ENCODE measurements around the gene GLRA1.
A peak's percentile ranks its signal among the peaks of the same experiment; 100 is the strongest.

GLRA1 gene

DNA sequence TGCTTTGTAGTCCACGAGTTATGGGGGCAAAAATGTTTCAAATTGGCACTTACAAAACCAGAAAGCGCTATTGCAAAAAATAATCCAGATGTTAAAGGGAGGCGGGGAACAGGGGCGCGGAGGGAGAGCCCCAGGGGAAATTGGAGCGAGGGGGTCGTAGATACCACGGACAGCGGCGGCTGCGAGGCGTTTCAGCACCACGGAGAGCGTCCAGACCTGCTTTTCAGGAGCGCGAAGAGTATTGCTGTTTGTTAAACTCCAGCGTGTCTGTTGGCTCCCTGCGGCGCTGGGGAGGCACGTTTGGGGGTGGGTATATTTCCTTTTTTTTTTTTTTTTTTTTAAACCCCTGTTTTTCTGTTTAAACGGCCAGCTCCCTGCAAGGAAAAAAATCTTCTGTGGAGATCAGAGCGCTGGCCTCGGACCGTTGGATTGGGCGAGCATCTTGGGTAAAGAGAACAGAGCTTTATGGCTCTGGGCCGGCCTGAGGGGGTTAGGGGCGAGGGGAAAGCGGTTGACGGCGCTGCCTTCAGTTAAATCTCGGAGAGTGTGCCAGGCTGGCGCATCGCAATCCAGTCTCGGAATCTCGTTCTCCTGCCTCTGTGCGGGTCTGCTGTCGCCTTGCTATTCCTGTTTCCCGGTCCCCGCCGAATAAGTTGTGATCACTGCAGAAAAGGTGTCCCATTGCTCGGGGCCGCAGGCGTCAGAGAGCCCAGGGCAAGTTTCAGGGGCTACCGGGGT, at the start of gene GLRA1:
GLRA1 (minus strand) TSS at position 288 of the 738 bp plus-strand sequence. CDS start 302 bp downstream, outside the sequence.
- peak; percentile 44 for DNase-seq

- DNase-seq = no peak
These were observed 46.2 kb upstream of the GLRA1 start for GRCh38 chr5:151970885-151971284.

- DNase-seq = no peak
These were observed 43.2 kb upstream of the GLRA1 start for GRCh38 chr5:151967865-151968264.

DNA sequence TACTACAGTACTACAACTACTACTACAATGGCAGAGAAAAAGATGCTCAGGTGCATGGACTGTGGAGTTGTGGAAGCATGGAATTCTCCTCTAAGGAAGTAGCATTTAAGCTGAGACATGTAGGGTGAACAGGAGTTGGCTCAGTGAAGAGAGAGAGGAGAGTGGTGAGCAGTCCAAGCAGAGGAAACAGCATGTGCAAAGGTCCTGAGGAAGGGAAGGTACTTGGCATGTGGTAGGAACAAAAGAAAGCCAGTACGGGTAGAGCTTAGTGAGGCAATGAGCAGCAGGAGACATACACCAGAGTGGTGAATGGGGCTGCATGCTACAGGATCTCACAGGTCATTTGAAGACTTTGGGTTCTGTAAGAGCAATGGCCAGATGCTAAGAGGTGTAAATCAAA, 41.4 kb upstream of the GLRA1 start:
- DNase-seq = no peak

DNA sequence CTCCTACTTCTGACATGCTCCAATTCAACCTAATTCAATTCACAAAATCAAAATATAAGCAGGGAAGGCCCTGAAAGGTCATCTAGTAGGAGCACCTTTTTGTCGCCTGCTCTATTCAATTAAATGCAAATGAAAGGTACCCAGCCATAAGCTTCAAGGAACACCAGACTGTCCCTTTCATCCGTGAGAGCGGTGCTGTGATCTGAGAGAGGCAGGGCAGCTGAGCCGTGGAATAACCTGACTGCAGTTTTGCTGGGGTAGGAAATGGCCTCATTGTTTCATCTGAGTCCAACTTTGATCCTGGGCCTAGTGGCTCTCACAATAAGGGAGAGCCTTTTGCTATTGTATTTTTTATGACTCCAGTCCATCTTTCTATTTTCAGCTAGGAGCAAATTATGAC, 39.8 kb upstream of the GLRA1 start:
- no peak for DNase-seq

- no peak for DNase-seq
These were observed 36.9 kb upstream of the GLRA1 start for GRCh38 chr5:151961557-151961956.

- no peak for DNase-seq
These were observed 33.5 kb upstream of the GLRA1 start for GRCh38 chr5:151958111-151958510.

DNA sequence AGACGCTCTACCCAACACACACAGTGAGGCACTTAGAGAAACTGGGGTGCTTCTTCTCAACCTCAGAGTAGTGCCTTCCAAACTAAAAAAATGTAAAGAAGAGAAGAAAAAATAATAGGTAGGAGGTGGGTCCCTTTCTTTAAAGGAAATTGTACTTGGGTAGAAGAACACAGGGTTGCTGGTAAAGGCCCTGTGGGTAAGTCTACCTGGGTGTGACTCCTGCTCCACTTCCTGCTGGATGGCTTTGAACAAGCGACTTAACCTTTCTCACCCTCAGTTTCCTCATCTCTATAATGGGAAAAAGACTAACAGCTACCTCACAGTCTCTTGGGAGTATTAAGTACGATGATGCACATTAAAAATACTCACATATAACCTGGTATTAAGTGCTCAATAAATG, 32.1 kb upstream of the GLRA1 start:
- DNase-seq = no peak

GRCh38 chr5:151954255-151954654, 29.6 kb upstream of the GLRA1 start:
- DNase-seq = no peak

DNA sequence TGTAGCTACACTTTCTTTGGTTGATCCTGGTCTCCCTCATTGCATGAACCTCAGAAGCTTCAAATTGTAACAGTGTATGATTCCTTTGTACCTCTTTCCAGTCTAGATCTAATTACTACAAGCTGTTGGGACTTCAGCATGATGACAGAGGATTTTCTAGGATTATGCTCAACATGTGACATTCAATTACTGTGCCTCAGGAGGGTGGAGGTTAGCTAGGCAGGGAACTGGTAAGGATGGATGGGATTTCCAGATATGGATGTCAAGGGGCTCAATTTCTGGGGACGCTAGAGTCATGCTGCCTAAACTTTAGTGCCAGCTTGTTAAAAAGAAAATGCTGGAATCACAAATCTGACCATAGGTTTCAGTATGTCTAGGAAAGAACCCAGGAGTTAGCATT, 29.2 kb upstream of the GLRA1 start:
- DNase-seq = no peak

- no peak for DNase-seq
These were observed 27.6 kb upstream of the GLRA1 start for GRCh38 chr5:151952238-151952637.

DNA sequence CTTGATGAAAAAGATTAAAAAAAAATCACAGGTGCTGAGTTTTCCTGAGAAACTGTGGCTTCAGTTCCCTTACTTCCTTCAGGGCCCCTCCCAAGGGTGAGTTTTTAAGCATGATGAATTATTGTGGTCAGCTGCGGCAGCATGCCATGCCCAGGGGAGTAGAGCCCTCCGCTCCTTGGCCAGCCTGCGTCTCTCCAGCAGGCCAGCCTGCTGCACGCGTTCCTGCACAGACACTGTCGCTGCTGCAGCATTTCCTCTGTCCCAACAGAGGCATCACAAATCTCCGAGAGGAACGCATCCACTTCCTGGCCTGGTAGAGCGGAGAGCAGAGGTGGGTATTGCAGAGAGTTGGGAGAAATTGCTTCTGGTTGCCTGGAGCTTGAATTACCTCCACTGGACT, 26.1 kb upstream of the GLRA1 start:
- no peak for DNase-seq

DNA sequence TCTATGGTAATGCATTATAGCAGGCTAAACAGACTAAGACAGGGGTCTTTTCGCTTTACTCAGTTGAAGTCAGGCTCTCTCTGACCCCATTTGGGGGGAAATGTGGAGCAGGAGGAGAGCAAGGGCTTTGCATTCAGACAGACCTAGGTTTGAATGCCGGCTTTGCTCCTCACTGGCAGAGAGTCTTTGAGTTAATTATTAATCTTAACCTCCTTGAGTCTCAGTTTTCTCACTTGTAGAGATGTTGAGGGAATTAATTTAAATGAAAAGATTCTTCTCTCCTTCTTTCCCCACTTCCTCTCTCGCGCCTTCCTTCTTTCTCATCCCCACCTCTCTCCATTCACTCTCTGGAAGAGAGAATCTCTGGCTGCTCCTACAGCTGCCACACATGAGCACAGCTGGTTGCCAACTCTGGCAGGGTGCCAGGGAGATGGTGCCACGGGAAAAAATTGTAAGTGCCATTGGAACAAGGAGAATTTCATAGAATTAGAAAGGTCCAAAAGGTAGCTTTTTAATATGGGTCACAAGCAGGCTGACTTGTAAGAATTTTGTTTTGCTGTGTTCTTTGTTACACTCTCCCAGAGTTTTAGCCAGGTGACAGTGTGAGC, 25.2 kb upstream of the GLRA1 start:
- DNase-seq = no peak

- DNase-seq = no peak
These were observed 24.5 kb upstream of the GLRA1 start for GRCh38 chr5:151949113-151949512.

DNA sequence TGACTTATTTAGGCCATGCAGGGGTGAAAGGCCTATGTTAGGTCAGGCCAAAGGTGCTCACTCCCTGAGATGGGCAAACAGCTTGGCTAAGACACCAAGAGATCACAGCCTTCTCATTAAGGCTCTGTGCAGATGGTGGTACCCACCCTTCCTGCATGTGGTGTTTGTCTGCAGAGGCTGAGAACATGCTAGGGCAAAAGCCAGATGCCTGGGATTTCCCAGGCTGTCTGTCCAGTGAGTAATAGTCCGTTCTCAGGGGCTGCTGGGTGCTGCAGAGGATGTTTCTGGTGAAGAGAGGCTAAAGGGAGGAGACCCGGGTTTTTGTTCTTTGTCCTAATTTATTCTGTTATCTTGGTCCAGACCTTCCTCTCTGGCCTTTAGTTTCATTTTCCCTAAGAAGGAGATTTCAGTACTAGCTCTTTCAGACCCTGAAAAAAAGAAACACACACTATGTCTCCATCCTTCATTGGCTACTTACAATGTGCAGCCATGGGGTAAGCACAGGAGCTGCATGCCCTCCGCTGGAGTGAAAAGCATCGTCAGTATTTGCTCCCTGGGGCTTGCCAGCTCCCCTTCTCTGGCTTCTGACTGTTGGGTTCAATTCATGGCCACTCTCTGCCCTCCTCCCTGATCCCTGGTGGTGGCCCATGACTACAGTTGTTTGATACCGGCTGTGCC, 23.4 kb upstream of the GLRA1 start:
- no peak for DNase-seq

DNA sequence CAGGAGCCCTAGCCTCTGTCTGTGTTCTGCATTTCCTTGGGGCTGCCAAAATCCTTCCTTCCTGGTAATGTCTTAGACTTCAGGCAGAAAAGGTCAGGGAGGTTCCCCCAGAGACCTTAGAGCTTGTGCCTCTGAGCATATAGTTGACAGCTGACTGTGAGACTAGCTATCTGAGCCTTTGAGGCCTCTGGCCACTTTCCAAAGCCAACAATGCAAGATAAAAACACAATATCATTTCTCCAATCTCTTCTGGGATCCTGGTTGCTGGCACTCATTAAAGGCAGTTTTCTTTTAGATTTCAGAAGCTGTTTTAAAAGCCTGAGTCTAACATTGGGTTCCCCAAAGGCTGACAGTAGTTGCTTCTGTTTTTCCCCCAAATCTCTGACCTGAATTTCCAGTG, 13.2 kb upstream of the GLRA1 start:
- no peak for DNase-seq

GRCh38 chr5:151935135-151935695, 10.6 kb upstream of the GLRA1 start:
- DNase-seq = no peak

DNA sequence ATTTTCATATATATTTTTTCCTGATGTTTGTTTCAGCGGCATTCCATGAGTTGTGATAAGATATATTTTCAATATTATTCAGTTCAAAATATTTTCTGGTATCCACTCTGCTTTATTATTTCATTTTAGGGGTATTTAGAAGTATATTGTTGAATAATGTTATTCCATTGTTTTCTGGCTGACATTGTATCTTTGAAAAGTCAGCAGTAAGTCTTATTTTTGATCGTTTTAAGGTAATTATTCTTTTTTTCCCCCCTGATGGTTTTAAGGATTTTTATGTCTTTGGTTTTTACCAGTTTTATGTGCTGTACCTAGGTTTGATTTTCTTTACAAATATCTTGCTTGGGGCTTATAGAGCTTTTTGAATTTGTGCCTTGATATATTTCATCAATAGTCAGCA, 6.6 kb upstream of the GLRA1 start:
- no peak for DNase-seq

DNA sequence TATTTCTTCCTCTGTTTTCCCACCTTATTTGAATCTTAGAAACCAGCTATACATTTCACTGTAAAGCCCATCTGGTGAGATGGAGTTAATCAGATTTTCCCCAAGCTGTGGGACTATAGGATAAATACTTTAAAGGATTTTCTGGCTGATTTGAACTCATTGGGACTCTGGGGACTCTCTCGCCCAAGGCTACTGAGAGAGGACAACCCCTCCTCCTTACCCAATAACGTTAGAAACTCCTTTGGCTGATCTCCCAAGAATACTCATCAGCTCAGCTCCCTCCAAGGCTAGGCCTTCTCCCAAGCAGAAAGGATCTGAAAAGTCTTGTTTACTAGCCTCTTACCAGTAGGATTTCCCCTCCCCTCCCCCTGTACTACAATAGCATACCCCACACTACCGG, 1.5 kb upstream of the GLRA1 start:
- no peak for DNase-seq

- no peak for DNase-seq
These were observed 689 bp upstream of the GLRA1 start for GRCh38 chr5:151925340-151925739.

- DNase-seq = no peak
These were observed 680 bp downstream of the GLRA1 start for GRCh38 chr5:151923866-151924476.

DNA sequence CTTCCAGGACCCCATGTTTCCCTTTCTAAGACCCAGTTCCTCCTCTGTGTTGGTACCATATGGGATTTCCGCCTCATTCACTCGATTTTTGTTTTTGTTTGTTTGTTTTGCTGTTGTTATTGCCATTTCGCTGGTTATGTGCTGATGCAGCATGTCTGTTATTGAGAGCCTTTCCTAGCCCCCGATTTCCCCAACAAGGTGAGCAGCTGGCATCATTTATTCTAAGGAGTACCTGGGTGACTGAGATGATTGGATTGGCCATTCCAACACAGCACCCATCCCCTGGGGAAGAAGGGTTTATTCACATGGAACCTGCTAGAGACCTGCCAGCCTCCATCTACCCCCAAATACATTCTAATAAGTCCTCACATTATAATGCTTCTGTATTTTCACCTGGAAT, 2.7 kb downstream of the GLRA1 start:
- no peak for DNase-seq

DNA sequence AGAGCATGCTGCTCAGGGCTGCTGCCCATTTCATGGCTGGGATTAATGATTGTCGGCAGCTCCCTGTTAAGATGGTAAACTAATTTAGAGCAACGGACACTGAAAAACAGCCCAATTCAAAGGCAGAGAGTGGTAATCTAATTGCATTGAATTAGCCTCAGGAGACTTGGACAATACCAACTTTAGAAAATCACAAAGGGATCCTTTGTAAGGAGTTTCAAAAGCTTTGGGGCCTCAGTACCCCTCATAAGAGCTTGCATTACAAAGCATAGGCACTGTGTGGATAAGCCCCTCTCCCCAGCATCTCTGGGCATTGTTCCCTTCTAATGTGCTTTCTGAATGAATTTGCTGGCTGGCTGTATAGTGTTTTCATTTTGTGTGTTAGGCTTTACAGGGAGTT, 6.7 kb downstream of the GLRA1 start:
- no peak for DNase-seq

- DNase-seq = no peak
These were observed 11.2 kb downstream of the GLRA1 start for GRCh38 chr5:151913425-151913824.
